Motor neuron (in vitro differentiated cells): ENCODE data around the gene IFI6. TPM values are rescaled to one million over a fixed set of nuclear protein-coding genes. Genes with fewer than 3 reads are reported as not detected.

Source experiments
- ATAC-seq, 8 experiments: fragments of 200-7000 bp; cut with Tn5 transposase; replicated peaks in 6 of 8; 2 replicates each; pipeline ENCODE4 v1.8.0; 2021; ENCODE audit warnings: mild to moderate bottlenecking in 8 of 8, moderate library complexity in 8 of 8
- H3K27ac ChIP-seq, 2 donors: fragments of 250-450 bp; sonication (Bioruptor Pico); 2 replicates each; pipeline ENCODE4 v1.9.0; 2021; ENCODE audit warnings: antibody characterized with exemption in 2 of 2, mild to moderate bottlenecking in 2 of 2, moderate library complexity in 1 of 2
- H3K4me1 ChIP-seq, 2 donors: fragments of 250-450 bp; sonication (Bioruptor Pico); replicated peaks in 1 of 2; 2 replicates each; pipeline ENCODE4 v1.6.1; 2021; ENCODE audit warnings: antibody characterized with exemption in 2 of 2, mild to moderate bottlenecking in 2 of 2, moderate library complexity in 1 of 2
- H3K4me3 ChIP-seq, 5 donors: fragments of 250-450 bp; sonication (Bioruptor Pico); 2 replicates each; pipeline ENCODE4 v1.9.0; 2021; ENCODE audit warnings: antibody characterized with exemption in 5 of 5, mild to moderate bottlenecking in 5 of 5, moderate library complexity in 4 of 5
- WGBS, 10 experiments: fragments of 450-650 bp; shearing (Covaris generic); methylation state at CpG; one replicate each; pipeline ENCODE4 v1.0.0; 2022; 5-methylcytosine and 5-hydroxymethylcytosine counted together
- in situ Hi-C, 9 experiments: fragments of 400-800 bp; cut with MboI; loops; one replicate each; pipeline ENCODE4 v1.15.0; 2021; ENCODE audit warnings: low sequenced_read_pairs in 9 of 9, low pct_unique_long_range_greater_than_20kb in 2 of 9; ENCODE audit not compliant: unreplicated experiment in 9 of 9
- total RNA-seq, 8 experiments: library from RNA; unstranded; fragments of 300-600 nt; gene quantifications; 2 replicates each; pipeline versions ENCODE4 v1.2.3 to v1.2.4, GENCODE V29; 2022

IFI6 gene
- total RNA-seq, 8 experiments from 2014 or later = 7.4 to 3,288 (median 15.3) TPM

- H3K4me3 ChIP-seq = no peak overlapping the region
- 56 to 94% (median 89%) methylated on average over 2 to 14 of the region's 14 CpGs; no CpG with 5 or more reads in 2 of the 10 experiments for WGBS, 10 experiments
- ATAC-seq = no peak
- in situ Hi-C loops = loop anchor here in 5 of 9 experiments (10.0 to 25.0 kb wide), 4 partner anchors 46 to 581 kb away; partner anchors contain the start of genes TMEM222 (in 3 of the 5), CD164L2 (in 2 of the 5) and GPR3 (in 2 of the 5)
- H3K4me1 ChIP-seq = peaks cover 0 to 12% of the 10 kb centered on the region in 2 donors
- no peak overlapping the region for H3K27ac ChIP-seq
These were observed 53.5 kb downstream of the IFI6 start for GRCh38 chr1:27618341-27619082.

GRCh38 chr1:27617420-27617819 lies 54.6 kb downstream of the IFI6 start:
- H3K4me1 ChIP-seq = peaks cover 0 to 6% of the 10 kb centered on the region in 2 donors
- ATAC-seq = no peak
- WGBS, 10 experiments = 20 to 100% (median 100%) methylated on average over 1 to 2 of the region's 2 CpGs; no CpG with 5 or more reads in 1 of the 10 experiments
- no peak overlapping the region for H3K4me3 ChIP-seq
- in situ Hi-C loops = loop anchor here in 5 of 9 experiments (10.0 to 25.0 kb wide), 4 partner anchors 47 to 580 kb away; partner anchors contain the start of genes TMEM222 (in 3 of the 5), CD164L2 (in 2 of the 5) and GPR3 (in 2 of the 5)
- H3K27ac ChIP-seq = no peak overlapping the region

- in situ Hi-C loops = loop anchor here in 5 of 9 experiments (10.0 to 25.0 kb wide), 4 partner anchors 48 to 579 kb away; partner anchors contain the start of genes TMEM222 (in 3 of the 5), CD164L2 (in 2 of the 5) and GPR3 (in 2 of the 5)
- WGBS, 10 experiments = 100% methylated on average over 1 of the region's 2 CpGs; no CpG with 5 or more reads in 7 of the 10 experiments
- no peak overlapping the region for H3K4me3 ChIP-seq
- peaks cover 0 to 6% of the 10 kb centered on the region in 2 donors for H3K4me1 ChIP-seq
- no peak overlapping the region for H3K27ac ChIP-seq
- ATAC-seq = no peak
These were observed 55.6 kb downstream of the IFI6 start for GRCh38 chr1:27616441-27616840.

Other genes starting within 250 kb of the IFI6 start
- 10 to 100 TPM; 11.8 to 38.3 (median 22.4) TPM for gene WASF2, start 182.0 kb downstream of the IFI6 start, total RNA-seq
- 10 to 100 TPM in 7 of 8 experiments, 1 to 10 TPM in 1; 8.6 to 30.2 (median 14.4) TPM for gene AHDC1, start 68.0 kb downstream of the IFI6 start, total RNA-seq
- under 1 TPM in 5 of 8 experiments, not detected in 3; 0.08 to 0.71 (median 0.18) TPM for gene FGR, start 37.0 kb downstream of the IFI6 start, total RNA-seq
- 10 to 100 TPM in 5 of 8 experiments, 1 to 10 TPM in 3; 4.4 to 13.0 (median 11.2) TPM for gene FAM76A, start 53.8 kb upstream of the IFI6 start, total RNA-seq
- gene STX12, start 101.0 kb upstream of the IFI6 start, total RNA-seq = 10 to 100 TPM; 32.6 to 98.0 (median 81.7) TPM
- gene PPP1R8, start 158.6 kb upstream of the IFI6 start, total RNA-seq = 10 to 100 TPM; 35.5 to 86.4 (median 54.6) TPM
- gene THEMIS2, start 200.4 kb upstream of the IFI6 start, total RNA-seq = 1 to 10 TPM in 6 of 8 experiments, under 1 TPM in 2; 0.66 to 3.2 (median 1.6) TPM
- 100 to 1,000 TPM in 1 of 8 experiments, 10 to 100 TPM in 7; 23.6 to 134 (median 40.6) TPM for gene RPA2, start 242.4 kb upstream of the IFI6 start, total RNA-seq